ENCODE data around the gene DGCR6L.
"Not testable (repeated sequence)": the region's sequence is repeated elsewhere in the genome, so short reads cannot be mapped to it uniquely, and the experiment has no call there.

The DGCR6L gene

GRCh38 chr22:20279662-20280134, 40.2 kb downstream of the DGCR6L start:
- TF ChIP-seq, protein P1, sequence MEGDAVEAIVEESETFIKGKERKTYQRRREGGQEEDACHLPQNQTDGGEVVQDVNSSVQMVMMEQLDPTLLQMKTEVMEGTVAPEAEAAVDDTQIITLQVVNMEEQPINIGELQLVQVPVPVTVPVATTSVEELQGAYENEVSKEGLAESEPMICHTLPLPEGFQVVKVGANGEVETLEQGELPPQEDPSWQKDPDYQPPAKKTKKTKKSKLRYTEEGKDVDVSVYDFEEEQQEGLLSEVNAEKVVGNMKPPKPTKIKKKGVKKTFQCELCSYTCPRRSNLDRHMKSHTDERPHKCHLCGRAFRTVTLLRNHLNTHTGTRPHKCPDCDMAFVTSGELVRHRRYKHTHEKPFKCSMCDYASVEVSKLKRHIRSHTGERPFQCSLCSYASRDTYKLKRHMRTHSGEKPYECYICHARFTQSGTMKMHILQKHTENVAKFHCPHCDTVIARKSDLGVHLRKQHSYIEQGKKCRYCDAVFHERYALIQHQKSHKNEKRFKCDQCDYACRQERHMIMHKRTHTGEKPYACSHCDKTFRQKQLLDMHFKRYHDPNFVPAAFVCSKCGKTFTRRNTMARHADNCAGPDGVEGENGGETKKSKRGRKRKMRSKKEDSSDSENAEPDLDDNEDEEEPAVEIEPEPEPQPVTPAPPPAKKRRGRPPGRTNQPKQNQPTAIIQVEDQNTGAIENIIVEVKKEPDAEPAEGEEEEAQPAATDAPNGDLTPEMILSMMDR (IDR thresholded peaks at IDR 0.05; ENCODE audit: extremely low read depth, insufficient read depth, missing control alignments), result no peak
- in situ Hi-C loops (cut with MboI; ENCODE audit: low pct_unique_long_range_greater_than_20kb, low sequenced_read_pairs, unreplicated experiment), result loop anchor here (25.0 kb wide), 1 partner anchor 317 kb away; no protein-coding TSS in a partner anchor
- no peak for DNase-seq (ENCODE audit: low spot score)

GRCh38 chr22:20278726-20279490, 41.0 kb downstream of the DGCR6L start:
- in situ Hi-C loops (cut with MboI; ENCODE audit: low pct_unique_long_range_greater_than_20kb, low sequenced_read_pairs, unreplicated experiment), result loop anchor here (25.0 kb wide), 1 partner anchor 317 kb away; no protein-coding TSS in a partner anchor
- not testable (repeated sequence) for DNase-seq (ENCODE audit: low spot score)

DNA sequence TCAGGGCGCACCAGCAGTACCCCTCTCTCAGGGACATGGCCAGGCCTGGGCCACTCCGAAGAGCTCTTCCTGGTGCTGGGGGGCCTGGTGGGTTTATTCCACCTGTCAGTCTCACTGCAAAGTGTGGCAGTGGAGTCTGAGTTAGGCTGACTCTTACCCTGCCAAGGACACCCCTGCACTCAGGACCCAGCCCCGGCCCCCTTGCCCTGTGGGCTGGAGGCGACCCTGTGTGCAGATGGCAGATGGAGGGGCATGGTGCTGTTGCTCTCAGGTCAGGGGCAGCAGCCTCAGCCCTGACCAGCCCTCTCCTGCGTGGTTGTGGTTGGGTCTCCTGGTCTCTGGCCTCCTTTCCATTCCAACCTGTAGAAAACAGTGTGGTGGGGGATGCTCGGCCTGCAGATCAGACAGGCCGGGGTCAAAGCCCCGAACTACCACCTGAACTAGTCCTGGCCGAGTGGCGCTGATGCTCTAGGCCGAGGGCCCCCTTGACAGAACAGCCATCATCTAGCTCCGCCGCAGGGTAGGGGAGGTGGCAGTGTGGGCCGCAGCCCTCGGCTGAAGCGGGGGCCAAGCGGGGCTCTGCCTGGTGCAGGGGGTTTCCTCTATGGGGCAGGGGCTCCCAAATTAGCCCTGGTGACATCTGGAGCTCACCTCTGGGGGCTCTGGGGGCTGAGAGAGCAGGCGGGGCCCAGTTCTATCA, 41.8 kb downstream of the DGCR6L start:
- in situ Hi-C loops (cut with MboI; ENCODE audit: low pct_unique_long_range_greater_than_20kb, low sequenced_read_pairs, unreplicated experiment), result loop anchor here (25.0 kb wide), 1 partner anchor 316 kb away; no protein-coding TSS in a partner anchor
- not testable (repeated sequence) for DNase-seq (ENCODE audit: low spot score)

DNA sequence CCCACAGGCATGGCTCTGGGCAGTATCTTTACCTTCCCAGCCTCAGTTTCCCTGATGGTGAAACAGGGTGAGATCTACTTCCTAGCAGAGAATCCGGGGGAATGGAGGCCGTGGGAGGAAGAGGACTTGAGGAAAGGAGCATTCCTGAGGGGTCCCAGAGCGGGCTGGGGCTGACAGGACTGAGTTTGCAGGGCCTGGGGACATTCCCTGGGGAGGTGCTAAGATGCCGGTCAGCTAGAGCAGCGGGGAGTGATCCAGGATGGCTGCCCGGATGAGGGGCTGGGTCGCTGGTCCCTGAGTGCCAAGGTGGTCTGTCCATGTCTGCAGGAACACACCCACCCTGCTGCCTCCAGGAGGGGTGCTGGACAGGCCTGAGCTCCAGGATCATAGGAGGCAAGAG, 43.4 kb downstream of the DGCR6L start:
- in situ Hi-C loops (cut with MboI; ENCODE audit: low pct_unique_long_range_greater_than_20kb, low sequenced_read_pairs, unreplicated experiment), result loop anchor here (25.0 kb wide), 1 partner anchor 314 kb away; no protein-coding TSS in a partner anchor
- DNase-seq (ENCODE audit: low spot score), result no peak
- TF ChIP-seq, protein P1 (IDR thresholded peaks at IDR 0.05; ENCODE audit: extremely low read depth, insufficient read depth, missing control alignments), result no peak

- in situ Hi-C loops (cut with MboI; ENCODE audit: low pct_unique_long_range_greater_than_20kb, low sequenced_read_pairs, unreplicated experiment), result loop anchor here (25.0 kb wide), 1 partner anchor 314 kb away; no protein-coding TSS in a partner anchor
- no peak for DNase-seq (ENCODE audit: low spot score)
- TF ChIP-seq, protein P1 (IDR thresholded peaks at IDR 0.05; ENCODE audit: extremely low read depth, insufficient read depth, missing control alignments), result no peak
These were observed 44.0 kb downstream of the DGCR6L start for GRCh38 chr22:20275836-20276235.

DNA sequence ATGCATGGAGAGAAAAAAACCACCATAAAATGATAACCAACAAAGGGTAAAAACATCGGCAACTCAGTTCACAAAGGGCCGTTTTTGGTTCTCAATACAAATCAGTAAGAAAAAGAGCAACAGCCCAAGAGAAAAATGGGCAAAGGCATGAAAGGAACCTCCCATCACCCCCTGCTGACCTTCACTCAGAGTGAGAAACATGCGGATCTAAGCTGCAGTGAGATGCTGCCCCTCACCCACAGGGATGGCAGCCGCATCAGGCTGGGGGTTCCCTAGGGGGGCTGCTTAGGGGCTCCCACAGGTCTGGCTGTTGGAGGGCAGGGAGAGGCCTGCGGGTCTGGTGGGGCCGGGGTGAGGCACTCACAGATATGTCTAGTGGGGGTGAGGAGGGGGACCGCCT, 44.5 kb downstream of the DGCR6L start:
- not testable (repeated sequence) for DNase-seq (ENCODE audit: low spot score)
- in situ Hi-C loops (cut with MboI; ENCODE audit: low pct_unique_long_range_greater_than_20kb, low sequenced_read_pairs, unreplicated experiment), result loop anchor here (25.0 kb wide), 1 partner anchor 313 kb away; no protein-coding TSS in a partner anchor

GRCh38 chr22:20274374-20274773, 45.5 kb downstream of the DGCR6L start:
- DNase-seq (ENCODE audit: low spot score); in situ Hi-C loops (cut with MboI; ENCODE audit: low pct_unique_long_range_greater_than_20kb, low sequenced_read_pairs, unreplicated experiment): not testable (repeated sequence)

GRCh38 chr22:20273758-20274181, 46.1 kb downstream of the DGCR6L start:
- TF ChIP-seq, protein P1 (IDR thresholded peaks at IDR 0.05; ENCODE audit: extremely low read depth, insufficient read depth, missing control alignments), result no peak
- no peak for DNase-seq (ENCODE audit: low spot score)
- in situ Hi-C loops (cut with MboI; ENCODE audit: low pct_unique_long_range_greater_than_20kb, low sequenced_read_pairs, unreplicated experiment), result no loop called here

Measured in GM13977 (cell line).